ENCODE data around the gene RNU6-7. TPM values are rescaled to one million over a fixed set of nuclear protein-coding genes. Genes with fewer than 3 reads are reported as not detected.

RNU6-7 gene
- total RNA-seq, 1 experiment from 2014 or later: not detected

DNA sequence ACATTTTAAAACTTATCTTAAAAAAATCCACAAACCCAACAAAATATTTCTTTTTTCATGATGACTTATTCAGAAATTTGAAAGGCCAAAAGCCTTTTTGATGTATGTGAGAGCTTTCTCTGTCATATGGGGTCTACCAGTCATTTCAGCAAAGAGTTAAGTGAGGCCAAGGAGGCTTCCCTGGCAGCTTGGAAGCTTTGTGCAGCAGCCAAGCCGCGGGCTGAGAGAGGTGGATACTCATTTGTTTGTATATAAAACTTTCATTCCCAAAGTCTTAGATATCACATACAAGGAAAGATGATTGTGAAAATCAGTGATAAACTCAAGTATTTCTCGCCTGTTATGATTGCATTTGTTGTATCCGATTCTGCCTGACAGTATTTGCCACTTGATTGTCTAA is 49.7 kb downstream of the RNU6-7 start:
- Histone ChIP-seq H3K79me2 (ENCODE audit: insufficient read depth, low read length) (no peaks in the 10 kb centered on the region), H2AK5ac (ENCODE audit: insufficient read length, low read length) (no peak overlapping the region), H4K5ac (ENCODE audit: insufficient read length, low read depth, low read length) (no peak overlapping the region), H3T11ph (ENCODE audit: low read length) (no peak overlapping the region), H2BK5ac (ENCODE audit: insufficient read length, low read length) (no peak overlapping the region), H2BK15ac (ENCODE audit: low read depth, low read length) (no peak overlapping the region), H3K23me2 (ENCODE audit: insufficient read length, low read depth, low read length, poor library complexity, severe bottlenecking) (no peaks in the 10 kb centered on the region), H3K4me1 (ENCODE audit: insufficient read depth, low read length) (no peaks in the 10 kb centered on the region), H3K23ac (ENCODE audit: insufficient read length, low read depth, low read length) (no peak overlapping the region), H2BK12ac (ENCODE audit: insufficient read length, low read depth, low read length) (no peak overlapping the region), H3K27ac (ENCODE audit: insufficient read length, low read depth, low read length) (no peak overlapping the region), H3K9ac (ENCODE audit: extremely low read depth, insufficient read length, low read length) (no peak overlapping the region), H2BK20ac (ENCODE audit: low read depth, low read length, poor library complexity, severe bottlenecking) (no peak overlapping the region), H3K79me1 (ENCODE audit: insufficient read depth, low read depth, low read length, poor library complexity, severe bottlenecking) (no peaks in the 10 kb centered on the region), H2BK120ac (ENCODE audit: low read depth, low read length, poor library complexity, severe bottlenecking) (no peak overlapping the region), H3K4ac (ENCODE audit: low read depth, low read length) (no peak overlapping the region), H3K14ac (ENCODE audit: insufficient read depth, low read length) (no peak overlapping the region), H2AFZ (ENCODE audit: low read length) (no peak overlapping the region), H3K18ac (ENCODE audit: insufficient read length, low read depth, low read length) (no peak overlapping the region), H3K9me3 (ENCODE audit: control insufficient read depth, low read depth, low read length) (no peaks in the 10 kb centered on the region), H4K20me1 (ENCODE audit: control insufficient read depth, insufficient read depth, insufficient read length) (no peaks in the 10 kb centered on the region), H3K4me2 (ENCODE audit: insufficient read depth, insufficient read length, low read length) (no peak overlapping the region), H3K27me3 (ENCODE audit: insufficient read depth, low read length) (no peaks in the 10 kb centered on the region), H4K91ac (ENCODE audit: insufficient read length, low read depth, low read length) (no peak overlapping the region), H4K8ac (replicated peaks; ENCODE audit: insufficient read length, low read depth, low read length) (no peak overlapping the region), H3K56ac (ENCODE audit: insufficient read length, low read depth, low read length) (no peak overlapping the region)
- Mint-ChIP-seq H3K27ac (no peak overlapping the region), H3K4me3 (no peak overlapping the region), H3K4me1 (peaks cover 0 to 6% of the 10 kb centered on the region in 2 experiments; a peak in 2 of 4 replicates), H3K9me3 (no peaks in the 10 kb centered on the region), H3K27me3 (ENCODE audit: low read depth) (peaks cover 1% of the 10 kb centered on the region; the same call in 1 of the 2 replicates), H3K36me3 (ENCODE audit: insufficient read depth in 1 of 3, low read depth in 3 of 3) (no peaks in the 10 kb centered on the region)
- no CpG with 5 or more reads among the region's 4 CpGs for WGBS (ENCODE audit: extremely low coverage, insufficient read length, low lambda C conversion rate)
- TF ChIP-seq, protein P1, sequence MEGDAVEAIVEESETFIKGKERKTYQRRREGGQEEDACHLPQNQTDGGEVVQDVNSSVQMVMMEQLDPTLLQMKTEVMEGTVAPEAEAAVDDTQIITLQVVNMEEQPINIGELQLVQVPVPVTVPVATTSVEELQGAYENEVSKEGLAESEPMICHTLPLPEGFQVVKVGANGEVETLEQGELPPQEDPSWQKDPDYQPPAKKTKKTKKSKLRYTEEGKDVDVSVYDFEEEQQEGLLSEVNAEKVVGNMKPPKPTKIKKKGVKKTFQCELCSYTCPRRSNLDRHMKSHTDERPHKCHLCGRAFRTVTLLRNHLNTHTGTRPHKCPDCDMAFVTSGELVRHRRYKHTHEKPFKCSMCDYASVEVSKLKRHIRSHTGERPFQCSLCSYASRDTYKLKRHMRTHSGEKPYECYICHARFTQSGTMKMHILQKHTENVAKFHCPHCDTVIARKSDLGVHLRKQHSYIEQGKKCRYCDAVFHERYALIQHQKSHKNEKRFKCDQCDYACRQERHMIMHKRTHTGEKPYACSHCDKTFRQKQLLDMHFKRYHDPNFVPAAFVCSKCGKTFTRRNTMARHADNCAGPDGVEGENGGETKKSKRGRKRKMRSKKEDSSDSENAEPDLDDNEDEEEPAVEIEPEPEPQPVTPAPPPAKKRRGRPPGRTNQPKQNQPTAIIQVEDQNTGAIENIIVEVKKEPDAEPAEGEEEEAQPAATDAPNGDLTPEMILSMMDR (conservative IDR thresholded peaks at IDR 0.05): no peak
- no peak for DNase-seq

Other genes with a start within 250 kb of the RNU6-7 start
- 71.4 and 73.8 TPM in 2 replicates for gene ARHGAP5, start 124.7 kb upstream of the RNU6-7 start, total RNA-seq (2021)
- gene RNU6-8, start 1.2 kb downstream of the RNU6-7 start, total RNA-seq (2021): not detected in 2 replicates
- 1.1 and 1.3 TPM in 2 replicates for gene AKAP6, start 127.3 kb downstream of the RNU6-7 start, total RNA-seq (2021)